GM18517 (cell line): ENCODE results near the gene INHBB.
"Not testable (repeated sequence)": the region's sequence is repeated elsewhere in the genome, so short reads cannot be mapped to it uniquely, and the experiment has no call there.

Experiments
- ATAC-seq: cut with Tn5 transposase; IDR thresholded peaks from one replicate; pipeline ENCODE4 v1.9.1; 2021; ENCODE audit warnings: mild to moderate bottlenecking, moderate library complexity; ENCODE audit not compliant: unreplicated experiment

Gene INHBB

GRCh38 chr2:120315367-120316033, 30.4 kb upstream of the INHBB start:
- no peak for ATAC-seq

GRCh38 chr2:120316071-120316470, 29.9 kb upstream of the INHBB start:
- ATAC-seq, result no peak

GRCh38 chr2:120316528-120317179, 29.3 kb upstream of the INHBB start:
- no peak for ATAC-seq

GRCh38 chr2:120317180-120317533, 28.8 kb upstream of the INHBB start:
- ATAC-seq, result no peak

- ATAC-seq, result no peak
Measured at GRCh38 chr2:120317916-120318315, 28.0 kb upstream of the INHBB start.

GRCh38 chr2:120318626-120319025, 27.3 kb upstream of the INHBB start:
- ATAC-seq, result no peak

GRCh38 chr2:120319123-120319522, 26.8 kb upstream of the INHBB start:
- ATAC-seq, result no peak

- no peak for ATAC-seq
Measured at GRCh38 chr2:120319686-120320317, 26.1 kb upstream of the INHBB start.

- ATAC-seq, result no peak
Measured at GRCh38 chr2:120320318-120320851, 25.6 kb upstream of the INHBB start.

- ATAC-seq, result not testable (repeated sequence)
Measured at GRCh38 chr2:120320887-120321556, 24.9 kb upstream of the INHBB start.

- no peak for ATAC-seq
Measured at GRCh38 chr2:120321721-120322284, 24.1 kb upstream of the INHBB start.

- no peak for ATAC-seq
Measured at GRCh38 chr2:120322329-120322728, 23.6 kb upstream of the INHBB start.

GRCh38 chr2:120323214-120323613, 22.7 kb upstream of the INHBB start:
- no peak for ATAC-seq

- ATAC-seq, result no peak
Measured at GRCh38 chr2:120323807-120324399, 22.0 kb upstream of the INHBB start.

- no peak for ATAC-seq
Measured at GRCh38 chr2:120324933-120325332, 21.0 kb upstream of the INHBB start.

GRCh38 chr2:120326066-120326465, 19.9 kb upstream of the INHBB start:
- no peak for ATAC-seq

- no peak for ATAC-seq
Measured at GRCh38 chr2:120330946-120331822, 14.8 kb upstream of the INHBB start.

- no peak for ATAC-seq
Measured at GRCh38 chr2:120331903-120332302, 14.0 kb upstream of the INHBB start.

- no peak for ATAC-seq
Measured at GRCh38 chr2:120332384-120332783, 13.6 kb upstream of the INHBB start.

GRCh38 chr2:120334068-120334467, 11.9 kb upstream of the INHBB start:
- no peak for ATAC-seq
